GM12878 (cell line): Measurements from ENCODE around the gene SUN5. TPM values are rescaled to one million over a fixed set of nuclear protein-coding genes. Genes with fewer than 3 reads are reported as not detected.

Source experiments
- NR2C2 ChIP-seq: IDR thresholded peaks from 2 replicates; pipeline ENCODE4 v1.6.1; 2011; ENCODE audit warnings: borderline replicate concordance, low read depth; ENCODE audit not compliant: control insufficient read depth, insufficient read length
- TCF3 ChIP-seq: IDR thresholded peaks from 2 replicates; pipeline ENCODE4 v1.6.1; 2012; ENCODE audit warnings: low read depth, mild to moderate bottlenecking, low read length, borderline replicate concordance; ENCODE audit not compliant: insufficient read depth
- ZNF622 ChIP-seq: fragments of 450-650 bp; IDR thresholded peaks from 2 replicates; pipeline ENCODE4 v1.6.1; 2017; ENCODE audit warnings: mild to moderate bottlenecking, inconsistent platforms
- polyA plus RNA-seq, 11 experiments: library from polyadenylated mRNA; depleted of rRNA in 4 of 11; unstranded in 6 of 11; stranded (reverse) in 5 of 11; fragments of >200 nt; fragmentation: Nextera tagmentation in 4 of 11; fragmentation: Illumina TruSeq in 1 of 11; extraction: Ambion mirVana in 4 of 11; extraction: Trizol in 1 of 11; gene quantifications; 1 replicate in 1 of 11; 2 replicates in 10 of 11; pipeline versions ENCODE4 v1.2.1 to v1.2.3, GENCODE V29; 2011 to 2016; ENCODE audit warnings: inconsistent platforms in 2 of 11, missing spikeins in 2 of 11, low read depth in 1 of 11
- total RNA-seq, 4 experiments: library from RNA; depleted of rRNA in 3 of 4; stranded (reverse); fragments of >200 nt in 3 of 4; fragmentation: Illumina TruSeq in 1 of 4; extraction: Trizol in 1 of 4; gene quantifications; 2 replicates each; pipeline versions ENCODE4 v1.2.1 to v1.2.3, GENCODE V29; 2013 to 2021
- TF ChIP-seq, protein P1 (sequence below): fragments of 450-650 bp; formaldehyde crosslinking; IDR thresholded peaks from 2 replicates; pipeline ENCODE4 v1.4.0; 2020; ENCODE audit warnings: mild to moderate bottlenecking, moderate library complexity
- TF ChIP-seq, protein P2 (sequence below): fragments of 450-650 bp; IDR thresholded peaks from 2 replicates; pipeline ENCODE4 v1.6.1; 2017; ENCODE audit warnings: mild to moderate bottlenecking, moderate library complexity

The SUN5 gene
- total and polyA plus RNA-seq, 10 of the 15 experiments (the other 5 are each of a cell fraction or from before 2014, with no cell fraction given) = not detected

DNA sequence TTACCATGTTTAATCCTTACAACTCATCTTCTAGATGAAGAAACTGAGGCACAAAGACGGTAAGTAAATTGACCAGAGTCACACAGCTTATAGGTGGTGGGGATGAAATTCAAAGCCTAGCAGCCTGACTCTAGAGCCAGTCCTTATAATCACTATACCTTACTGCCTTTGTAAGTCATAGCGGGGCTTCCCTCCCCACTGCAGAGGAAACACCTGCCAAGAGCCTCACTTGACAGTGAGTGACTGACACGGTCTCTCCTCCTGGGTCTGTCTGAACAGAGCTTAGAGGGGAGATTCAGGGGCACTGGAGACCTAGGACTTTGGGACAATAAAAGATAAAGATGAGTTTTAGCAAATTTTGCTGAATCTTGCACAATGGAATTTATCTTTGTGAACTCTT, 12.8 kb downstream of the SUN5 start (continued):
- TF ChIP-seq, protein P1, sequence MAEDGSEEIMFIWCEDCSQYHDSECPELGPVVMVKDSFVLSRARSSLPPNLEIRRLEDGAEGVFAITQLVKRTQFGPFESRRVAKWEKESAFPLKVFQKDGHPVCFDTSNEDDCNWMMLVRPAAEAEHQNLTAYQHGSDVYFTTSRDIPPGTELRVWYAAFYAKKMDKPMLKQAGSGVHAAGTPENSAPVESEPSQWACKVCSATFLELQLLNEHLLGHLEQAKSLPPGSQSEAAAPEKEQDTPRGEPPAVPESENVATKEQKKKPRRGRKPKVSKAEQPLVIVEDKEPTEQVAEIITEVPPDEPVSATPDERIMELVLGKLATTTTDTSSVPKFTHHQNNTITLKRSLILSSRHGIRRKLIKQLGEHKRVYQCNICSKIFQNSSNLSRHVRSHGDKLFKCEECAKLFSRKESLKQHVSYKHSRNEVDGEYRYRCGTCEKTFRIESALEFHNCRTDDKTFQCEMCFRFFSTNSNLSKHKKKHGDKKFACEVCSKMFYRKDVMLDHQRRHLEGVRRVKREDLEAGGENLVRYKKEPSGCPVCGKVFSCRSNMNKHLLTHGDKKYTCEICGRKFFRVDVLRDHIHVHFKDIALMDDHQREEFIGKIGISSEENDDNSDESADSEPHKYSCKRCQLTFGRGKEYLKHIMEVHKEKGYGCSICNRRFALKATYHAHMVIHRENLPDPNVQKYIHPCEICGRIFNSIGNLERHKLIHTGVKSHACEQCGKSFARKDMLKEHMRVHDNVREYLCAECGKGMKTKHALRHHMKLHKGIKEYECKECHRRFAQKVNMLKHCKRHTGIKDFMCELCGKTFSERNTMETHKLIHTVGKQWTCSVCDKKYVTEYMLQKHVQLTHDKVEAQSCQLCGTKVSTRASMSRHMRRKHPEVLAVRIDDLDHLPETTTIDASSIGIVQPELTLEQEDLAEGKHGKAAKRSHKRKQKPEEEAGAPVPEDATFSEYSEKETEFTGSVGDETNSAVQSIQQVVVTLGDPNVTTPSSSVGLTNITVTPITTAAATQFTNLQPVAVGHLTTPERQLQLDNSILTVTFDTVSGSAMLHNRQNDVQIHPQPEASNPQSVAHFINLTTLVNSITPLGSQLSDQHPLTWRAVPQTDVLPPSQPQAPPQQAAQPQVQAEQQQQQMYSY = no peak
- no peak for TF ChIP-seq ZNF622
- TF ChIP-seq, protein P2, sequence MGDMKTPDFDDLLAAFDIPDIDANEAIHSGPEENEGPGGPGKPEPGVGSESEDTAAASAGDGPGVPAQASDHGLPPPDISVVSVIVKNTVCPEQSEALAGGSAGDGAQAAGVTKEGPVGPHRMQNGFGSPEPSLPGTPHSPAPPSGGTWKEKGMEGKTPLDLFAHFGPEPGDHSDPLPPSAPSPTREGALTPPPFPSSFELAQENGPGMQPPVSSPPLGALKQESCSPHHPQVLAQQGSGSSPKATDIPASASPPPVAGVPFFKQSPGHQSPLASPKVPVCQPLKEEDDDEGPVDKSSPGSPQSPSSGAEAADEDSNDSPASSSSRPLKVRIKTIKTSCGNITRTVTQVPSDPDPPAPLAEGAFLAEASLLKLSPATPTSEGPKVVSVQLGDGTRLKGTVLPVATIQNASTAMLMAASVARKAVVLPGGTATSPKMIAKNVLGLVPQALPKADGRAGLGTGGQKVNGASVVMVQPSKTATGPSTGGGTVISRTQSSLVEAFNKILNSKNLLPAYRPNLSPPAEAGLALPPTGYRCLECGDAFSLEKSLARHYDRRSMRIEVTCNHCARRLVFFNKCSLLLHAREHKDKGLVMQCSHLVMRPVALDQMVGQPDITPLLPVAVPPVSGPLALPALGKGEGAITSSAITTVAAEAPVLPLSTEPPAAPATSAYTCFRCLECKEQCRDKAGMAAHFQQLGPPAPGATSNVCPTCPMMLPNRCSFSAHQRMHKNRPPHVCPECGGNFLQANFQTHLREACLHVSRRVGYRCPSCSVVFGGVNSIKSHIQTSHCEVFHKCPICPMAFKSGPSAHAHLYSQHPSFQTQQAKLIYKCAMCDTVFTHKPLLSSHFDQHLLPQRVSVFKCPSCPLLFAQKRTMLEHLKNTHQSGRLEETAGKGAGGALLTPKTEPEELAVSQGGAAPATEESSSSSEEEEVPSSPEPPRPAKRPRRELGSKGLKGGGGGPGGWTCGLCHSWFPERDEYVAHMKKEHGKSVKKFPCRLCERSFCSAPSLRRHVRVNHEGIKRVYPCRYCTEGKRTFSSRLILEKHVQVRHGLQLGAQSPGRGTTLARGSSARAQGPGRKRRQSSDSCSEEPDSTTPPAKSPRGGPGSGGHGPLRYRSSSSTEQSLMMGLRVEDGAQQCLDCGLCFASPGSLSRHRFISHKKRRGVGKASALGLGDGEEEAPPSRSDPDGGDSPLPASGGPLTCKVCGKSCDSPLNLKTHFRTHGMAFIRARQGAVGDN = no peak
- TF ChIP-seq NR2C2 = no peak
- TF ChIP-seq TCF3 = no peak
- TF ChIP-seq, all 136 proteins: peak for 0
